GM12874 (cell line): ENCODE measurements around the gene TMEM63C.

Source experiments
- CTCF ChIP-seq: IDR thresholded peaks from 2 replicates; pipeline ENCODE4 v1.5.1; 2011; ENCODE audit warnings: low read depth, mild to moderate bottlenecking, control low read depth, low read length, moderate library complexity; ENCODE audit not compliant: insufficient read depth

The TMEM63C gene

GRCh38 chr14:77284466-77284865 is 102.9 kb downstream of the TMEM63C start:
- TF ChIP-seq CTCF = no peak

- no peak for TF ChIP-seq CTCF
Observed at GRCh38 chr14:77286576-77286975, 105.0 kb downstream of the TMEM63C start.

GRCh38 chr14:77290705-77291104 is 109.1 kb downstream of the TMEM63C start:
- TF ChIP-seq CTCF = no peak

- no peak for TF ChIP-seq CTCF
Observed at GRCh38 chr14:77296155-77296554, 114.6 kb downstream of the TMEM63C start.

- TF ChIP-seq CTCF = no peak
Observed at GRCh38 chr14:77296906-77297305, 115.3 kb downstream of the TMEM63C start.

GRCh38 chr14:77299771-77300170 is 118.2 kb downstream of the TMEM63C start:
- no peak for TF ChIP-seq CTCF

GRCh38 chr14:77301103-77301502 is 119.5 kb downstream of the TMEM63C start:
- peak; percentile 78 for TF ChIP-seq CTCF

GRCh38 chr14:77302926-77303325 is 121.3 kb downstream of the TMEM63C start:
- TF ChIP-seq CTCF = no peak
